ENCODE measurements around the gene KPNA3.

DNA sequence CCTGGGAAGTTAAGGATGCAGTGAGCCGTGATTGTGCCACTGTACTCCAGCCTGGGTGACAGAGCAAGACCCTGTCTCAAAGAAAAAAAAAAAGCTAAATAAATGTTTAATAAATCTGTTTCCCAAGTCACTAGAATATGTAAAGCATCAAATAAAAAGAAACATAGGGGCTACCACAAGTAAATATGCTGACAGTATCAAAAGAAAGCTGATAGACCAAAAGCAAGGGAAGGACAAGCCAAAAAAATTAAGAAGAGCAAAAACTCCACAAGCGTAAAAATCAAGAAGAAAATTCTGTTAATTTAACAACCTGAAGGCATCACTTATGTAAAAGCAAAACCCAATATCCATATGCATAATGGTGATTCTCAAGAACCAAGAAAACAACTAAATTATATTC, 9.7 kb downstream of the KPNA3 start:
- TF ChIP-seq, protein P1, sequence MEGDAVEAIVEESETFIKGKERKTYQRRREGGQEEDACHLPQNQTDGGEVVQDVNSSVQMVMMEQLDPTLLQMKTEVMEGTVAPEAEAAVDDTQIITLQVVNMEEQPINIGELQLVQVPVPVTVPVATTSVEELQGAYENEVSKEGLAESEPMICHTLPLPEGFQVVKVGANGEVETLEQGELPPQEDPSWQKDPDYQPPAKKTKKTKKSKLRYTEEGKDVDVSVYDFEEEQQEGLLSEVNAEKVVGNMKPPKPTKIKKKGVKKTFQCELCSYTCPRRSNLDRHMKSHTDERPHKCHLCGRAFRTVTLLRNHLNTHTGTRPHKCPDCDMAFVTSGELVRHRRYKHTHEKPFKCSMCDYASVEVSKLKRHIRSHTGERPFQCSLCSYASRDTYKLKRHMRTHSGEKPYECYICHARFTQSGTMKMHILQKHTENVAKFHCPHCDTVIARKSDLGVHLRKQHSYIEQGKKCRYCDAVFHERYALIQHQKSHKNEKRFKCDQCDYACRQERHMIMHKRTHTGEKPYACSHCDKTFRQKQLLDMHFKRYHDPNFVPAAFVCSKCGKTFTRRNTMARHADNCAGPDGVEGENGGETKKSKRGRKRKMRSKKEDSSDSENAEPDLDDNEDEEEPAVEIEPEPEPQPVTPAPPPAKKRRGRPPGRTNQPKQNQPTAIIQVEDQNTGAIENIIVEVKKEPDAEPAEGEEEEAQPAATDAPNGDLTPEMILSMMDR (IDR thresholded peaks at IDR 0.05): no peak
- no peak for TF ChIP-seq POLR2A (IDR thresholded peaks at IDR 0.05)
